Keratinocyte (primary cell): ENCODE measurements around the gene FAM13B.
"Not testable (repeated sequence)": the region's sequence is repeated elsewhere in the genome, so short reads cannot be mapped to it uniquely, and the experiment has no call there.

Source experiments
- EZH2 ChIP-seq: IDR thresholded peaks from one replicate; pipeline ENCODE4 v1.6.1; 2012; ENCODE audit warnings: inconsistent platforms, mild to moderate bottlenecking, low read length, moderate library complexity
- TF ChIP-seq, protein P1 (sequence below), 3 experiments: IDR thresholded peaks in 1 of 3; conservative IDR thresholded peaks in 1 of 3; optimal IDR thresholded peaks in 1 of 3; 2 replicates in 2 of 3; 3 replicates in 1 of 3; pipeline versions ENCODE3 to v1.5.1; 2011; ENCODE audit warnings: low read length in 3 of 3, mild to moderate bottlenecking in 3 of 3, moderate library complexity in 2 of 3, control low read depth in 1 of 3, inconsistent platforms in 1 of 3; ENCODE audit not compliant: insufficient read depth in 2 of 3; ENCODE audit errors: extremely low read depth in 1 of 3

- TF ChIP-seq, protein P1, sequence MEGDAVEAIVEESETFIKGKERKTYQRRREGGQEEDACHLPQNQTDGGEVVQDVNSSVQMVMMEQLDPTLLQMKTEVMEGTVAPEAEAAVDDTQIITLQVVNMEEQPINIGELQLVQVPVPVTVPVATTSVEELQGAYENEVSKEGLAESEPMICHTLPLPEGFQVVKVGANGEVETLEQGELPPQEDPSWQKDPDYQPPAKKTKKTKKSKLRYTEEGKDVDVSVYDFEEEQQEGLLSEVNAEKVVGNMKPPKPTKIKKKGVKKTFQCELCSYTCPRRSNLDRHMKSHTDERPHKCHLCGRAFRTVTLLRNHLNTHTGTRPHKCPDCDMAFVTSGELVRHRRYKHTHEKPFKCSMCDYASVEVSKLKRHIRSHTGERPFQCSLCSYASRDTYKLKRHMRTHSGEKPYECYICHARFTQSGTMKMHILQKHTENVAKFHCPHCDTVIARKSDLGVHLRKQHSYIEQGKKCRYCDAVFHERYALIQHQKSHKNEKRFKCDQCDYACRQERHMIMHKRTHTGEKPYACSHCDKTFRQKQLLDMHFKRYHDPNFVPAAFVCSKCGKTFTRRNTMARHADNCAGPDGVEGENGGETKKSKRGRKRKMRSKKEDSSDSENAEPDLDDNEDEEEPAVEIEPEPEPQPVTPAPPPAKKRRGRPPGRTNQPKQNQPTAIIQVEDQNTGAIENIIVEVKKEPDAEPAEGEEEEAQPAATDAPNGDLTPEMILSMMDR (optimal IDR thresholded peaks at IDR 0.05 in 1 of 3, IDR thresholded peaks at IDR 0.05 in 1 of 3, conservative IDR thresholded peaks at IDR 0.05 in 1 of 3; ENCODE audit: extremely low read depth in 1 of 3, insufficient read depth in 2 of 3, low read length in 3 of 3): not testable (repeated sequence)
- not testable (repeated sequence) for TF ChIP-seq EZH2
Observed at GRCh38 chr5:137944280-137944679, 88.6 kb downstream of the FAM13B start.
